ENCODE results near the gene RPGRIP1.
"Not testable (repeated sequence)": the region's sequence is repeated elsewhere in the genome, so short reads cannot be mapped to it uniquely, and the experiment has no call there.

The RPGRIP1 gene

GRCh38 chr14:21279783-21280182, at the start of gene RPGRIP1:
TSS of gene RPGRIP1 (plus strand) at chr14:21280083. CDS start at chr14:21287977, 7,894 bp downstream.
- in situ Hi-C loops (cut with HindIII; ENCODE audit: low pct_ligation_motif_present, low pct_unique_long_range_greater_than_20kb, low sequenced_read_pairs): no loop called here
- DNase-seq: no peak

- DNase-seq: no peak
- in situ Hi-C loops (cut with HindIII; ENCODE audit: low pct_ligation_motif_present, low pct_unique_long_range_greater_than_20kb, low sequenced_read_pairs): no loop called here
Observed at GRCh38 chr14:21231020-21231652, 48.7 kb upstream of the RPGRIP1 start.

- in situ Hi-C loops (cut with HindIII; ENCODE audit: low pct_ligation_motif_present, low pct_unique_long_range_greater_than_20kb, low sequenced_read_pairs): no loop called here
- DNase-seq: no peak
Observed at GRCh38 chr14:21233457-21234076, 46.3 kb upstream of the RPGRIP1 start.

GRCh38 chr14:21234112-21234511, 45.8 kb upstream of the RPGRIP1 start:
- in situ Hi-C loops (cut with HindIII; ENCODE audit: low pct_ligation_motif_present, low pct_unique_long_range_greater_than_20kb, low sequenced_read_pairs): no loop called here

GRCh38 chr14:21236948-21237797, 42.7 kb upstream of the RPGRIP1 start:
- in situ Hi-C loops (cut with HindIII; ENCODE audit: low pct_ligation_motif_present, low pct_unique_long_range_greater_than_20kb, low sequenced_read_pairs): no loop called here
- no peak for DNase-seq

More at GRCh38 chr14:21234112-21234511, 45.8 kb upstream of the RPGRIP1 start:
- no peak for DNase-seq

- DNase-seq: no peak
- in situ Hi-C loops (cut with HindIII; ENCODE audit: low pct_ligation_motif_present, low pct_unique_long_range_greater_than_20kb, low sequenced_read_pairs): no loop called here
Observed at GRCh38 chr14:21238823-21239518, 40.9 kb upstream of the RPGRIP1 start.

- in situ Hi-C loops (cut with HindIII; ENCODE audit: low pct_ligation_motif_present, low pct_unique_long_range_greater_than_20kb, low sequenced_read_pairs): no loop called here
- DNase-seq: no peak
Observed at GRCh38 chr14:21240417-21240816, 39.5 kb upstream of the RPGRIP1 start.

- in situ Hi-C loops (cut with HindIII; ENCODE audit: low pct_ligation_motif_present, low pct_unique_long_range_greater_than_20kb, low sequenced_read_pairs): no loop called here
- peak; percentile 39 for DNase-seq
Observed at GRCh38 chr14:21241218-21241819, 38.6 kb upstream of the RPGRIP1 start.

- DNase-seq: no peak
- in situ Hi-C loops (cut with HindIII; ENCODE audit: low pct_ligation_motif_present, low pct_unique_long_range_greater_than_20kb, low sequenced_read_pairs): no loop called here
Observed at GRCh38 chr14:21244544-21244943, 35.3 kb upstream of the RPGRIP1 start.

- no peak for DNase-seq
- in situ Hi-C loops (cut with HindIII; ENCODE audit: low pct_ligation_motif_present, low pct_unique_long_range_greater_than_20kb, low sequenced_read_pairs): no loop called here
Observed at GRCh38 chr14:21245813-21246212, 34.1 kb upstream of the RPGRIP1 start.

- no peak for DNase-seq
- in situ Hi-C loops (cut with HindIII; ENCODE audit: low pct_ligation_motif_present, low pct_unique_long_range_greater_than_20kb, low sequenced_read_pairs): no loop called here
Observed at GRCh38 chr14:21248338-21248737, 31.5 kb upstream of the RPGRIP1 start.

GRCh38 chr14:21248739-21249411, 31.0 kb upstream of the RPGRIP1 start:
- in situ Hi-C loops (cut with HindIII; ENCODE audit: low pct_ligation_motif_present, low pct_unique_long_range_greater_than_20kb, low sequenced_read_pairs): no loop called here
- DNase-seq: no peak

- in situ Hi-C loops (cut with HindIII; ENCODE audit: low pct_ligation_motif_present, low pct_unique_long_range_greater_than_20kb, low sequenced_read_pairs): no loop called here
- DNase-seq: no peak
Observed at GRCh38 chr14:21251215-21251614, 28.7 kb upstream of the RPGRIP1 start.

GRCh38 chr14:21252149-21252548, 27.7 kb upstream of the RPGRIP1 start:
- in situ Hi-C loops (cut with HindIII; ENCODE audit: low pct_ligation_motif_present, low pct_unique_long_range_greater_than_20kb, low sequenced_read_pairs): no loop called here

GRCh38 chr14:21255385-21256101, 24.3 kb upstream of the RPGRIP1 start:
- no peak for DNase-seq
- in situ Hi-C loops (cut with HindIII; ENCODE audit: low pct_ligation_motif_present, low pct_unique_long_range_greater_than_20kb, low sequenced_read_pairs): no loop called here

More at GRCh38 chr14:21252149-21252548, 27.7 kb upstream of the RPGRIP1 start:
- no peak for DNase-seq

GRCh38 chr14:21256102-21256447, 23.8 kb upstream of the RPGRIP1 start:
- in situ Hi-C loops (cut with HindIII; ENCODE audit: low pct_ligation_motif_present, low pct_unique_long_range_greater_than_20kb, low sequenced_read_pairs); DNase-seq: not testable (repeated sequence)

- DNase-seq: no peak
- in situ Hi-C loops (cut with HindIII; ENCODE audit: low pct_ligation_motif_present, low pct_unique_long_range_greater_than_20kb, low sequenced_read_pairs): no loop called here
Observed at GRCh38 chr14:21256539-21257393, 23.1 kb upstream of the RPGRIP1 start.

All from ACHN (cell line).